T-cell (primary cell): Measurements from ENCODE around the gene ZNF521. TPM values are rescaled to one million over a fixed set of nuclear protein-coding genes. Genes with fewer than 3 reads are reported as not detected.
A peak's percentile ranks its signal among the peaks of the same experiment; 100 is the strongest.

Source experiments
- ATAC-seq, 4 experiments: fragments of 200-7000 bp in 3 of 4; fragments of 150-1000 bp in 1 of 4; cut with Tn5 transposase; replicated peaks in 1 of 4; 1 replicate in 3 of 4; 2 replicates in 1 of 4; pipeline ENCODE4 v1.10.0; 2021; ENCODE audit warnings: moderate library complexity in 3 of 4, mild to moderate bottlenecking in 2 of 4, moderate number of reproducible peaks in 1 of 4
- CTCF ChIA-PET, 2 donors: fragments of 300-600 bp; sonication (Branson Sonifier 250); formaldehyde crosslinking; loops; one replicate each; lab custom pipeline; 2022; ENCODE audit warnings: antibody characterized with exemption in 2 of 2; lab: Charles Lee
- POLR2A ChIA-PET, 2 donors: fragments of 300-600 bp; sonication (Branson Sonifier 250); formaldehyde crosslinking; loops; one replicate each; lab custom pipeline; 2022; ENCODE audit warnings: antibody characterized with exemption in 2 of 2; lab: Charles Lee
- DNase-seq, 35 experiments: peaks; one replicate each; pipeline versions ENCODE4 v3.0.0 to v3.0.0-alpha.2; 2013 to 2023
- H3K27ac ChIP-seq: one replicate; pipeline ENCODE4 v1.5.1; 2013; ENCODE audit warnings: low read length
- H3K27me3 ChIP-seq, 2 experiments: replicated peaks in 1 of 2; 1 replicate in 1 of 2; 2 replicates in 1 of 2; pipeline versions ENCODE4 v1.6.1 to v1.7.0; 2013; ENCODE audit warnings: low read length in 1 of 2, mixed read lengths in 1 of 2; ENCODE audit not compliant: control insufficient read depth in 2 of 2, insufficient read depth in 2 of 2; ENCODE audit errors: extremely low read depth in 1 of 2
- H3K36me3 ChIP-seq, 2 donors: 1 replicate in 1 of 2; 2 replicates in 1 of 2; pipeline versions ENCODE4 v1.6.1 to v1.7.0; 2013; ENCODE audit warnings: low read length in 1 of 2; ENCODE audit not compliant: control insufficient read depth in 2 of 2, insufficient read depth in 1 of 2; ENCODE audit errors: extremely low read depth in 1 of 2
- H3K4me1 ChIP-seq, 2 experiments: 1 replicate in 1 of 2; 2 replicates in 1 of 2; pipeline versions ENCODE4 v1.6.1 to v1.7.0; 2013; ENCODE audit warnings: low read length in 2 of 2, mixed read lengths in 1 of 2; ENCODE audit not compliant: insufficient read depth in 2 of 2, control insufficient read depth in 1 of 2; ENCODE audit errors: extremely low read depth in 1 of 2
- H3K4me3 ChIP-seq, 2 donors: 1 replicate in 1 of 2; 2 replicates in 1 of 2; pipeline versions ENCODE4 v1.5.1 to v1.7.0; 2013; ENCODE audit warnings: mild to moderate bottlenecking in 2 of 2, low read length in 1 of 2, moderate library complexity in 1 of 2; ENCODE audit not compliant: control insufficient read depth in 1 of 2; ENCODE audit errors: extremely low read depth in 1 of 2
- H3K9me3 ChIP-seq: 2 replicates; pipeline ENCODE4 v1.7.0; 2013
- H3K27ac Mint-ChIP-seq, 2 donors: one replicate each; pipeline ENCODE4 v1.8.0; 2020 to 2021; ENCODE audit warnings: mild to moderate bottlenecking in 2 of 2, mixed read lengths in 2 of 2
- H3K27me3 Mint-ChIP-seq, 2 donors: one replicate each; pipeline ENCODE4 v1.8.0; 2021 to 2022; ENCODE audit warnings: mixed read lengths in 2 of 2
- H3K36me3 Mint-ChIP-seq: one replicate; pipeline ENCODE4 v1.8.0; 2021; ENCODE audit warnings: mixed read lengths
- H3K4me1 Mint-ChIP-seq, 3 donors: one replicate each; pipeline ENCODE4 v1.8.0; 2020 to 2022; ENCODE audit warnings: mixed read lengths in 3 of 3, mild to moderate bottlenecking in 1 of 3
- H3K4me3 Mint-ChIP-seq, 3 donors: one replicate each; pipeline ENCODE4 v1.8.0; 2020 to 2022; ENCODE audit warnings: mild to moderate bottlenecking in 3 of 3, mixed read lengths in 3 of 3, moderate library complexity in 3 of 3
- H3K9me3 Mint-ChIP-seq, 3 donors: one replicate each; pipeline ENCODE4 v1.8.0; 2020 to 2022; ENCODE audit warnings: mixed read lengths in 3 of 3
- WGBS: methylation state at CpG from one replicate; pipeline ENCODE4 v1.1.5; 2013; ENCODE audit warnings: missing lambda C conversion rate; ENCODE audit not compliant: insufficient coverage; 5-methylcytosine and 5-hydroxymethylcytosine counted together
- total RNA-seq, 35 experiments: library from RNA in 6 of 35; stranded (reverse) in 6 of 35; fragments of 120-200 nt in 1 of 35; gene quantifications; one replicate each; pipeline versions ENCODE4 v1.2.1 to v1.2.4 and lab custom pipeline; 2013 to 2026

The ZNF521 gene
- total RNA-seq, 5 donors from 2014 or later (not counting 1 experiment from before 2014, with no cell fraction given): 0.30 to 2.3 (median 1.4) TPM

GRCh38 chr18:25364732-25365131 lies 12.8 kb upstream of the ZNF521 start:
- ChIA-PET POLR2A (interaction anchor here in 1 of 2 donors (0.5 kb wide), 1 partner anchor 625 kb away, joined by 11 read pairs; no protein-coding TSS in a partner anchor), CTCF (no interaction called here)
- no peak overlapping the region for H3K27ac Mint-ChIP-seq
- H3K27me3 Mint-ChIP-seq: peaks cover 17 to 43% of the 10 kb centered on the region in 2 donors
- no peaks in the 10 kb centered on the region for H3K4me1 Mint-ChIP-seq
- DNase-seq (no peak), ATAC-seq (no peak)
- H3K27ac ChIP-seq: no peak overlapping the region
- peaks cover 0 to 3% of the 10 kb centered on the region in 2 experiments for H3K27me3 ChIP-seq
- H3K9me3 Mint-ChIP-seq: peaks cover 0 to 9% (median 0%) of the 10 kb centered on the region in 3 donors
- H3K9me3 ChIP-seq: no peaks in the 10 kb centered on the region
- H3K4me3 ChIP-seq: no peak overlapping the region
- H3K36me3 Mint-ChIP-seq: no peaks in the 10 kb centered on the region
- H3K36me3 ChIP-seq: no peaks in the 10 kb centered on the region
- no peaks in the 10 kb centered on the region for H3K4me1 ChIP-seq
- no peak overlapping the region for H3K4me3 Mint-ChIP-seq

DNA sequence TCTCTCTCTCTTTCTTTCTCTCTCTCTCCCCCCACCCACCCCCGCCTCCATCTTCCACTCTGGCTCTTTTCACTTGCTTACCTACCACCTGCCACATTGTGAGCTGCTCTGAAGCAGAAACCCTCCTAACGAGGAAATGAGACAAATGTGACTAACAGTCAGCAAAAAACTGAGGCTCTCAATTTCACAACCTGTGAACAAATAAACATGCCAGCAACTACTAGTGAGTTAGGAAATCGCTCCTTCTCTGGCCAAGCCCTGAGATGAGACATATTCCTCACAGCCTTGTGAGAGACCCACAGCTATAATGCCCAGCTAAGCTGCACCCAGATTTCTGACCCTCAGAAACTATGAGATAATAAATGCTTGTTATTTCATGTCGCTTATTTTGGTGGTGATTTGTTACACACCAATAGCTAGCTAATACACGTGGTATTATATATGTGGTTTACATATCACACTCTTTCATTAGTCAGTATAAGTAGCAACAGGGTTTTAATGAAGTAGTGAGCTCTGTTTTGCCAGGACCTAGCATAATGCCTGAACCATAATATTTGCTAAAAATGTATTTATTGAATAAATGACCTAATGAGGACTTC lies 8.4 kb upstream of the ZNF521 start:
- WGBS: no CpG with 5 or more reads among the region's 5 CpGs
- no peaks in the 10 kb centered on the region for H3K36me3 Mint-ChIP-seq
- peaks cover 0 to 3% of the 10 kb centered on the region in 2 experiments for H3K27me3 ChIP-seq
- no peak overlapping the region for H3K4me3 Mint-ChIP-seq
- ChIA-PET CTCF (no interaction called here), POLR2A (no interaction called here)
- ATAC-seq (no peak), DNase-seq (no peak)
- no peak overlapping the region for H3K27ac ChIP-seq
- no peaks in the 10 kb centered on the region for H3K4me1 ChIP-seq
- H3K9me3 Mint-ChIP-seq: peaks cover 0 to 9% (median 0%) of the 10 kb centered on the region in 3 donors
- peaks cover 22 to 37% of the 10 kb centered on the region in 2 donors for H3K27me3 Mint-ChIP-seq
- no peaks in the 10 kb centered on the region for H3K9me3 ChIP-seq
- H3K36me3 ChIP-seq: no peaks in the 10 kb centered on the region
- H3K27ac Mint-ChIP-seq: no peak overlapping the region
- no peak overlapping the region for H3K4me3 ChIP-seq
- no peaks in the 10 kb centered on the region for H3K4me1 Mint-ChIP-seq

DNA sequence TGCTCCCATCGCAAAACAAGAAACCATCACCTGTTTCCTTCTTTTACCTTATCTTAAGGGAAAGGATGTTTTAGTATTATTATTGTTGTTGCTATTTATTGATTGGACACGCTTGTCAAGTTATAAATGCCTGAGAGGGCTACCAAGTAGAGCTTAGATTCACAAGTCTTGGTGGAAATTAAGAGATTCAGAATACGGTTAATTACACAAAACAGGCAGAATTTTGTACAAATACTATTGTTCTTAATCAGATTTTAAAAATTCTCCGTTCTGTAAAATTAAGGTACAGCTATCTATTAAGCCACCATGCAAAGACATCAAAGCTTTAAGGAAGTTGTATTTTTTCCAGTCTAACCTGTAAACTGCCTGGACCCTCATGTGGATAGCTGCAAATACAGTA lies 1.1 kb upstream of the ZNF521 start:
- H3K27ac ChIP-seq: no peak overlapping the region
- no CpG with 5 or more reads among the region's 4 CpGs for WGBS
- Mint-ChIP-seq H3K27me3 (peaks cover 17 to 51% of the 10 kb centered on the region in 2 donors), H3K9me3 (no peaks in the 10 kb centered on the region), H3K36me3 (no peaks in the 10 kb centered on the region), H3K4me1 (peaks cover 13 to 20% (median 19%) of the 10 kb centered on the region in 3 donors), H3K27ac (no peak overlapping the region), H3K4me3 (peak overlapping the region; percentile 6 to 85 (median 55))
- DNase-seq: no peak
- no peak for ATAC-seq
- H3K9me3 ChIP-seq: no peaks in the 10 kb centered on the region
- H3K27me3 ChIP-seq: peaks cover 0 to 31% of the 10 kb centered on the region in 2 experiments
- H3K4me1 ChIP-seq: peaks cover 10 to 27% of the 10 kb centered on the region in 2 experiments
- ChIA-PET POLR2A (no interaction called here), CTCF (no interaction called here)
- no peak overlapping the region for H3K4me3 ChIP-seq
- no peaks in the 10 kb centered on the region for H3K36me3 ChIP-seq

GRCh38 chr18:25352629-25353005 lies 651 bp upstream of the ZNF521 start:
- Mint-ChIP-seq H3K9me3 (no peaks in the 10 kb centered on the region), H3K27ac (no peak overlapping the region), H3K36me3 (no peaks in the 10 kb centered on the region), H3K4me3 (peak overlapping the region; percentile 55 to 85 (median 62)), H3K27me3 (peaks cover 22 to 56% of the 10 kb centered on the region in 2 donors), H3K4me1 (peaks cover 13 to 20% (median 19%) of the 10 kb centered on the region in 3 donors)
- ChIA-PET CTCF (no interaction called here), POLR2A (no interaction called here)
- 0% methylated on average over 1 of the region's 6 CpGs for WGBS
- Histone ChIP-seq H3K4me3 (peak overlapping the region in 1 of 2 donors; percentile 23), H3K27ac (no peak overlapping the region), H3K9me3 (no peaks in the 10 kb centered on the region), H3K36me3 (no peaks in the 10 kb centered on the region), H3K4me1 (peaks cover 10 to 27% of the 10 kb centered on the region in 2 experiments), H3K27me3 (peaks cover 0 to 31% of the 10 kb centered on the region in 2 experiments)
- no peak for DNase-seq
- ATAC-seq: no peak

DNA sequence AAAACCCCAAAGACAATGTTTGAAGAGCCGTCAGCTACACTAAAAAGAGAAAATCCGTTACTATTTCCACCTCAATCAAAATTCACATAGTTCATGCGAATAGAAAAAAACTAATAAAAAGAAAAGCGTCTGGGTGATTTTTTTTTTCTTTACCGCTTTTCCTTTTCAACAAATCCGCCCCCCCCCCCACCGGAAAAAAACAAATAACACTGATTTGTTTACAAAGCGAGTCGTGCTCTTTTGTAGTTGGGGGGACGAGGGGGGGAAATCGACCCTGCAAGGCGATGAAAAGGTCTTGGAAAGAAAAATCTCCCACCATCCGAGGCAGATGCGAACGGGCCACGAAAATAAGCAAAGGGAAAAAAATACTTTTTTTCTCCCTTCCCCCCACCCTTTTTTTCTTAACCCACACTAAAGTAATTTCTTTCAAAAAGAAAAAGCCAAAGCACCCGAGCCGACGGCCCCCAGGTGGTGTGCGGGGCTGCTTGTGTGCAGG lies 638 bp downstream of the ZNF521 start:
- Mint-ChIP-seq H3K27me3 (peaks cover 30 to 62% of the 10 kb centered on the region in 2 donors), H3K27ac (no peak overlapping the region), H3K4me1 (peaks cover 13 to 20% (median 19%) of the 10 kb centered on the region in 3 donors), H3K36me3 (no peaks in the 10 kb centered on the region), H3K4me3 (peak overlapping the region; percentile 70 to 85 (median 73)), H3K9me3 (no peaks in the 10 kb centered on the region)
- no peaks in the 10 kb centered on the region for H3K36me3 ChIP-seq
- no peak overlapping the region for H3K27ac ChIP-seq
- POLR2A ChIA-PET: interaction anchor here in 1 of 2 donors (0.6 kb wide), 1 partner anchor 785 kb away, joined by 6 read pairs; no protein-coding TSS in a partner anchor
- WGBS: 0% methylated on average over 3 of the region's 20 CpGs
- no peaks in the 10 kb centered on the region for H3K9me3 ChIP-seq
- no peak for ATAC-seq
- peaks cover 0 to 31% of the 10 kb centered on the region in 2 experiments for H3K27me3 ChIP-seq
- H3K4me3 ChIP-seq: peak overlapping the region; percentile 26 to 88
- no peak for DNase-seq
- CTCF ChIA-PET: no interaction called here
- H3K4me1 ChIP-seq: peaks cover 10 to 27% of the 10 kb centered on the region in 2 experiments

DNA sequence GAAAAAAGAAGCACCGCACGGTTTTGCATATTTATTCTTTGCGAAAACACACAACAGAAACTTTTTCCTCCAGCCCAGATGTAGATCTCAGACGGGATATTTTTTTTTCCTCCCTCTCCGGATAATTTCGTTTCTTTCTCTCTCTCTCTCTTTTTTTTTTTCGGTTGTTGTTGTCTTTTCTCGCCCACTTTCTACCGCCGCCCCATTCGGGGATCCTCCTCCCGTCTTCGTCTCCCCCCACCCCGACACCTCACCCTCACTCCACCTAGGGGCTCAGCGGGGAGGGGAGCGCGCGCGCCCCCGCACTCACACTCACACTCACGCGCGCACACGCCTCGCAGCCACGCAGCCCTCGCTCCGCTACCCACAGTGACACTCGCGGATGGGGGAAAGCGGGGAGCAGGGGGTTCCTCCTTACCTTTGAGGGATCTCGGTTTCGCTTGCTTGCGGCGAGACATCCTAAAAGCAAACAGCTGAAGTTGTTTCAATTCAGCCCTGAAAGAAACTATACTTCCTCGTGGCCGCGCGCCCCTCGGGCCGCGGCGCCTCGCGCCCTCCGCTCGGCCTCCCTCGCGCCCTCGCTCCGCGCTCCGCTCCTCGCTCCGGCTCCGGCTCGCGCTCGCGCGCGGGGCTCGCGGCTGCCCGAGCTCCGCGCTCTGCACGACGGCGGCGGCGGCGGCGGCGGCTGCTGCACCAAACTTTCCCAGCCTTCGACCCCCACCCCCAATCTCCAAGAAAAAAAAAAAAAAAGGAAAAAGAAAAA lies 1.3 kb downstream of the ZNF521 start:
- ATAC-seq (peak in 1 of 4 experiments; percentile 27), DNase-seq (peak in 4 of 35 experiments; percentile 2 to 18 (median 14))
- Histone ChIP-seq H3K4me3 (peak overlapping the region; percentile 47 to 88), H3K9me3 (no peaks in the 10 kb centered on the region), H3K27ac (no peak overlapping the region), H3K27me3 (peaks cover 0 to 31% of the 10 kb centered on the region in 2 experiments), H3K36me3 (no peaks in the 10 kb centered on the region), H3K4me1 (peaks cover 10 to 27% of the 10 kb centered on the region in 2 experiments)
- H3K4me3 Mint-ChIP-seq: peak overlapping the region; percentile 75 to 85 (median 79)
- no peak overlapping the region for H3K27ac Mint-ChIP-seq
- 3% methylated on average over 41 of the region's 76 CpGs for WGBS
- no peaks in the 10 kb centered on the region for H3K9me3 Mint-ChIP-seq
- peaks cover 33 to 62% of the 10 kb centered on the region in 2 donors for H3K27me3 Mint-ChIP-seq
- ChIA-PET POLR2A (interaction anchor here in 1 of 2 donors (0.6 kb wide), 1 partner anchor 784 kb away, joined by 6 read pairs; no protein-coding TSS in a partner anchor), CTCF (no interaction called here)
- H3K4me1 Mint-ChIP-seq: peaks cover 13 to 20% (median 19%) of the 10 kb centered on the region in 3 donors
- H3K36me3 Mint-ChIP-seq: no peaks in the 10 kb centered on the region
